Ovary (tissue), 9 donors: ENCODE results near the gene DDIT3. TPM values are rescaled to one million over a fixed set of nuclear protein-coding genes. Genes with fewer than 3 reads are reported as not detected.

Source experiments
- DNase-seq, 5 donors: peaks; one replicate each; pipeline ENCODE4 v3.0.0-alpha.2; 2019 to 2020
- H3K27ac ChIP-seq, 2 donors: fragments of 200-600 bp; one replicate each; pipeline versions ENCODE4 v1.5.1 to v1.8.0; 2019 to 2022
- H3K27me3 ChIP-seq: fragments of 200-600 bp; one replicate; pipeline ENCODE4 v1.8.0; 2022
- H3K36me3 ChIP-seq: fragments of 200-600 bp; sonication (generic); one replicate; pipeline ENCODE4 v1.5.1; 2019
- H3K4me1 ChIP-seq: one replicate; pipeline ENCODE4 v1.8.1; 2013; ENCODE audit warnings: mild to moderate bottlenecking, moderate library complexity; ENCODE audit not compliant: insufficient read depth
- H3K4me3 ChIP-seq: fragments of 200-600 bp; sonication (generic); one replicate; pipeline ENCODE4 v1.5.1; 2017
- H3K9me3 ChIP-seq, 2 donors: fragments of 200-600 bp in 1 of 2; sonication (generic) in 1 of 2; one replicate each; pipeline versions ENCODE4 v1.5.1 to v1.8.1; 2013 to 2019; ENCODE audit warnings: mild to moderate bottlenecking in 1 of 2, moderate library complexity in 1 of 2
- EP300 ChIP-seq: sonication (generic); formaldehyde crosslinking; IDR thresholded peaks from one replicate; pipeline ENCODE4 v1.6.1; 2017; ENCODE audit warnings: antibody characterized with exemption
- POLR2A ChIP-seq: fragments of 450-650 bp; IDR thresholded peaks from one replicate; pipeline ENCODE4 v1.6.1; 2017; ENCODE audit warnings: antibody characterized with exemption, mild to moderate bottlenecking, moderate library complexity
- WGBS, 3 donors: extraction: QIAGEN DNeasy Blood & Tissue Kit in 1 of 3; methylation state at CpG; one replicate each; pipeline versions ENCODE4 v1.1.5 to v1.1.7; 2013 to 2017; 5-methylcytosine and 5-hydroxymethylcytosine counted together
- intact Hi-C, 4 donors: fragments of 100-400 bp; cut with DNase I; formaldehyde crosslinking; loops; one replicate each; pipeline versions ENCODE4 v1.11.0 to v1.15.1; 2022 to 2023
- polyA plus RNA-seq, 2 donors: library from polyadenylated mRNA; stranded (reverse); fragments of 200-250 nt in 1 of 2; fragments of 350-450 nt in 1 of 2; fragmentation: Illumina TruSeq in 1 of 2; extraction: RNeasy Lipid Tissue Mini Kit (QIAGEN cat#74804) in 1 of 2; gene quantifications; one replicate each; pipeline ENCODE4 v1.2.3, GENCODE V29; 2013 to 2014
- total RNA-seq, 7 donors: library from RNA; depleted of rRNA in 2 of 7; stranded (reverse); fragments of >200 nt in 2 of 7; fragmentation: NEBNext Ultra II Directional in 3 of 7; extraction: Animal tissue kit (Norgen Biotek cat#: 25700) in 3 of 7; gene quantifications; one replicate each; pipeline versions ENCODE4 v1.1.0 to v1.2.4, GENCODE V29; 2016 to 2023
- TF ChIP-seq, protein P1 (sequence below), 3 donors: fragments of 450-650 bp in 2 of 3; fragments of 200-600 bp in 1 of 3; IDR thresholded peaks; one replicate each; pipeline versions ENCODE4 v1.5.1 to v1.8.0; 2016 to 2022; ENCODE audit warnings: antibody characterized with exemption in 3 of 3, mild to moderate bottlenecking in 1 of 3
- donor health status: DM: no; HTN: no; CAD: no; lungs with moderate emphysema.
- donor health status: DM: no; HTN: no; CAD: no.
- donor health status: Bipolar disorder and iron deficiency.
- donor health status: DM: yes; HTN: yes; CAD: no.
- donor health status: DM: no; HTN: no; CAD: no.
- donor health status: DM: yes; HTN: yes; CAD: no.

Gene DDIT3
- total and polyA plus RNA-seq, 9 donors: 22.1 to 84.9 (median 29.3) TPM

DNA sequence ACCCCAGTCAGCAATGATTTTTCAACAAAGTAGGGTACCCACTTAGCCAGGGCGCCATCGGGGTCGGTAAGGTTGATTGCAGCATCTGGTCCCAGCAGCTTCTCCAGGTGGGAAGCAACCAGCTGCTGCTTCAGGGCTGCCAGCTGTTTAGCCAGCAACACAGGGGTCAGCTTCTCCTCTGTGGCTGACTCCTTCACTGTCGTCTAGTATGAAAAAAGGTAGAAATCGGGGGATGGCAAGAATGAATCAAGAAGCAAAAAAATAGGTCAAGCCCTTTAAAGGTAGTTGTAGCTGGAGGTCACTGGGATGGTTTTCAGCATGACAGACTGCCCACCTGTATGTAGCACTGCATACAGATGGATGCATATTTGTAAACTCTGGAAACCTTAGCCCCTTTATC lies 13.9 kb upstream of the DDIT3 start:
- Histone ChIP-seq H3K36me3 (no peaks in the 10 kb centered on the region), H3K27ac (no peak overlapping the region), H3K9me3 (no peaks in the 10 kb centered on the region), H3K27me3 (no peaks in the 10 kb centered on the region), H3K4me1 (no peaks in the 10 kb centered on the region), H3K4me3 (no peak overlapping the region)
- TF ChIP-seq POLR2A (no peak), EP300 (no peak)
- TF ChIP-seq, protein P1, sequence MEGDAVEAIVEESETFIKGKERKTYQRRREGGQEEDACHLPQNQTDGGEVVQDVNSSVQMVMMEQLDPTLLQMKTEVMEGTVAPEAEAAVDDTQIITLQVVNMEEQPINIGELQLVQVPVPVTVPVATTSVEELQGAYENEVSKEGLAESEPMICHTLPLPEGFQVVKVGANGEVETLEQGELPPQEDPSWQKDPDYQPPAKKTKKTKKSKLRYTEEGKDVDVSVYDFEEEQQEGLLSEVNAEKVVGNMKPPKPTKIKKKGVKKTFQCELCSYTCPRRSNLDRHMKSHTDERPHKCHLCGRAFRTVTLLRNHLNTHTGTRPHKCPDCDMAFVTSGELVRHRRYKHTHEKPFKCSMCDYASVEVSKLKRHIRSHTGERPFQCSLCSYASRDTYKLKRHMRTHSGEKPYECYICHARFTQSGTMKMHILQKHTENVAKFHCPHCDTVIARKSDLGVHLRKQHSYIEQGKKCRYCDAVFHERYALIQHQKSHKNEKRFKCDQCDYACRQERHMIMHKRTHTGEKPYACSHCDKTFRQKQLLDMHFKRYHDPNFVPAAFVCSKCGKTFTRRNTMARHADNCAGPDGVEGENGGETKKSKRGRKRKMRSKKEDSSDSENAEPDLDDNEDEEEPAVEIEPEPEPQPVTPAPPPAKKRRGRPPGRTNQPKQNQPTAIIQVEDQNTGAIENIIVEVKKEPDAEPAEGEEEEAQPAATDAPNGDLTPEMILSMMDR (IDR thresholded peaks at IDR 0.05): no peak
- intact Hi-C loops: no loop called here
- 87 to 91% (median 88%) methylated on average over 5 of the region's 5 CpGs for WGBS, 3 donors
- no peak for DNase-seq

DNA sequence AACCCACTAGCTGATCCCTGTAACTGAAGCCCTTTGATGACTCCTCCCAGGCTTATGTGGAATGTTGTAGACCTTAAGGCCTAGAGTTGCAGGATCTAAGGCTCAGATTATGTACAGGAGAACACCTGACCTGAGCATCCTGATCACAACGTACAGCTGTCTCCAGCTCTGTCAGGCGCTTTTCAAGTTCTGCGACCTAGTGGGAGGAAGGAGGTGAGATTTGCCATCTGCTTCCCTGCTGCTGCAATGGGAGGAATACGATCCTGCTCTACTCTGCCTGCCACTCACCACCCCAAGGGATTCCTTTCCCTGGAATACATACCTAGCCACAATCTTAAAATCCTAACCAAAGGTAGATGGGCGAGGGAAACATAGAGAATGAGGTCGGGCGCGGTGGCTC lies 12.8 kb upstream of the DDIT3 start:
- H3K36me3 ChIP-seq: no peaks in the 10 kb centered on the region
- TF ChIP-seq EP300 (no peak), POLR2A (no peak)
- TF ChIP-seq, protein P1 (IDR thresholded peaks at IDR 0.05): no peak
- intact Hi-C loops: no loop called here
- H3K4me3 ChIP-seq: no peak overlapping the region
- H3K27ac ChIP-seq: no peak overlapping the region
- H3K4me1 ChIP-seq: no peaks in the 10 kb centered on the region
- H3K9me3 ChIP-seq: no peaks in the 10 kb centered on the region
- no peaks in the 10 kb centered on the region for H3K27me3 ChIP-seq
- DNase-seq: no peak
- WGBS, 3 donors: 91 to 92% (median 91%) methylated on average over 8 of the region's 8 CpGs

DNA sequence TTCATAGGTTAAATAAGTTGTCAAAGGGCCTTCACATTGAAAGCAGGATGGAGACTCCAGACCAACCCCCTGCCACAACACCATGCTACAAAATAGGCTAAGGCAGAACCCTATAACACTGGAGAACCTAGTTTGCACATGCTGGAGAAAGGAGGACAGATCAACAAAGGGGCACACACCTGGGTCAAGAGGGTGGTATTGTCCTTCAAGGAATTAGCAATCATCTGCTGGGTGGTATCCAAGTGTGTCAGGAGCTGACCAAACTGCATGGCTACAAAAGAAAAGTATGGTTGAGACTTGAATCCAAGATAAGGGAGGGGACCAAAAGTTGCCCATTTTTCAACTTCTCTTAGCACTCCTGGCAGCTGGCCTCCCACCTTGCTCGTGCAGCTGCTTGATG lies 11.5 kb upstream of the DDIT3 start:
- Histone ChIP-seq H3K36me3 (no peaks in the 10 kb centered on the region), H3K4me1 (no peaks in the 10 kb centered on the region), H3K27ac (no peak overlapping the region), H3K9me3 (no peaks in the 10 kb centered on the region), H3K4me3 (no peak overlapping the region), H3K27me3 (no peaks in the 10 kb centered on the region)
- intact Hi-C loops: no loop called here
- 62 to 89% (median 65%) methylated on average over 1 of the region's 1 CpG for WGBS, 3 donors
- DNase-seq: no peak
- TF ChIP-seq POLR2A: no peak
- TF ChIP-seq EP300: no peak
- TF ChIP-seq, protein P1 (IDR thresholded peaks at IDR 0.05): no peak

DNA sequence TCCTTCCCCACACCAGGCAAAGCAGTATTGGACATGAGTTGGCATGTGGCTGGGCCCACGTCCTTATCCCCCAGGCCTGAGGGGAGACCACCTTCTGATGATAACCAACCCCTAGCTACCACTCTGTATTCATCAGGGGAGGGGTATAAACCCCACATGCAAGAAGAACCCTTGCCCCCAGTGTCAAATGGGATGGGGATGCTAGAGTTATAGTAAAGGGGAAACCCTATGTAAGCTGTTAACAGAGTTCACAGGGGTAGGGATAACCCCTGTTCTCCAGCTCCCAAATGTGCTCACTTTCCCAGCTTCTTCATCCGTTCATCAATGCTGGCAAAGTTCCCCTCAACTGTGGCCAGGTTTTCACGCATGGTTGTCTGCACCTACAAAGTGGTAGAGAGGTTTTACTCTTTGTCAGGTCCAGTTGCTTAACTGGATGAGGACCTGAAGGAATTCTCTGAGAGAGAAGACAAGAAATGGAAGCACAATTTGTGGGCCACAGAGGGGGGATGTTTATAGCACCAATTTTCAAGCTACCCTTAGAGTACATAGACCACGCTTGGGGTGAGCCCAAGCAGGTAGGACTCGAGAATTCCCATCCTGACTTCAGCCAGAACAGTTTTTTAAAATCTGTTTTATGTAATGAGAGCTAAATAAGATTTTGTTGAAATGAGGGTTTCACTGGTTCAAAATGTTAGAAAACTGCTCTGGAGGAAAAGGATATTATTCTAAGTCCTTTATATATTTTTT lies 10.3 kb upstream of the DDIT3 start:
- 73 to 77% (median 76%) methylated on average over 5 of the region's 5 CpGs for WGBS, 3 donors
- H3K4me3 ChIP-seq: no peak overlapping the region
- H3K27ac ChIP-seq: no peak overlapping the region
- no peaks in the 10 kb centered on the region for H3K4me1 ChIP-seq
- intact Hi-C loops: no loop called here
- no peaks in the 10 kb centered on the region for H3K27me3 ChIP-seq
- no peaks in the 10 kb centered on the region for H3K9me3 ChIP-seq
- no peaks in the 10 kb centered on the region for H3K36me3 ChIP-seq
- DNase-seq: no peak
- TF ChIP-seq POLR2A: no peak
- no peak for TF ChIP-seq EP300
- TF ChIP-seq, protein P1 (IDR thresholded peaks at IDR 0.05): no peak
